ENCODE data around the gene SCRG1.

Gene SCRG1

GRCh38 chr4:173398779-173399415 is at the start of gene SCRG1:
Gene SCRG1 (minus strand): TSS chr4:173399116. CDS start chr4:173391414, 7,702 bp downstream.
- DNase-seq, result peak; percentile 87

DNA sequence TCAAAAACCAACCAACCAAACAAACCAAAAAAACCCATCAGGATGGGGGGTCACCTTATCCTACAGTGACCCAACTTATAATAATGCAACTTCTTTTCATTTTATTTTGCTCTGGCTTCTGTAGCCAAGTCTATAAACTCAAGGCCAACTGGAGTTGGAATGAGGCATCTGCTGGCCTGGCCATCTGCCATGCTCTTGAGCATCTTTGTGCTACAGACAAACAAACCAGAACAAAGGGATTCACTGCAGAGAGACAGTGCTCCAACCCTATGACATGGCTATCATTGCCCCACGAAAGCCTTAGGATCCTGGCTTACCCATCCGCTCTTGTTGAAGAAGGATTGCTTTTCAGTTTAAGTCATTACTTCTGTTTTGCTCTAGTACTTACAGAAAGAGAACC is 49.2 kb upstream of the SCRG1 start:
- peak; percentile 73 for DNase-seq

GRCh38 chr4:173446416-173446815 is 47.5 kb upstream of the SCRG1 start:
- DNase-seq, result no peak

GRCh38 chr4:173443121-173443520 is 44.2 kb upstream of the SCRG1 start:
- DNase-seq, result no peak

- DNase-seq, result no peak
Observed at GRCh38 chr4:173442223-173442932, 43.5 kb upstream of the SCRG1 start.

DNA sequence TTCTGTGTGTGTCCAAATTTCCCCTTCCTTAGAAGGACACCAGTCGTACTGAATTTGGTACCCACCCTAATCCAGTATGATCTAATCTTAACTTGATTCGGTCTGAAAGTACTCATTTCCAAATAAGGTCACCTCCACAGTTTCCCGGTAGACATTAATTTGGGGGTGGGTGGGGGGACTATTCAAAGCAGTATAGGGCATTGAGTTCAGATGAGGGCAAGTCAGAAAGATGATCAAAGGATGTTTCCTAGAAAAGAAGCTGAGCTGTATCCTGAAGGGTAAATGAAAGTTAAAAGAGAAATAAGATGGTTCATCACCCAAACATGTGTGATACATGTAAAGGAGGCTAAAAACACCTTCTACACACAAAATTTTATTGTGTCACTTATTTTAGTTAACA is 42.0 kb upstream of the SCRG1 start:
- no peak for DNase-seq

DNA sequence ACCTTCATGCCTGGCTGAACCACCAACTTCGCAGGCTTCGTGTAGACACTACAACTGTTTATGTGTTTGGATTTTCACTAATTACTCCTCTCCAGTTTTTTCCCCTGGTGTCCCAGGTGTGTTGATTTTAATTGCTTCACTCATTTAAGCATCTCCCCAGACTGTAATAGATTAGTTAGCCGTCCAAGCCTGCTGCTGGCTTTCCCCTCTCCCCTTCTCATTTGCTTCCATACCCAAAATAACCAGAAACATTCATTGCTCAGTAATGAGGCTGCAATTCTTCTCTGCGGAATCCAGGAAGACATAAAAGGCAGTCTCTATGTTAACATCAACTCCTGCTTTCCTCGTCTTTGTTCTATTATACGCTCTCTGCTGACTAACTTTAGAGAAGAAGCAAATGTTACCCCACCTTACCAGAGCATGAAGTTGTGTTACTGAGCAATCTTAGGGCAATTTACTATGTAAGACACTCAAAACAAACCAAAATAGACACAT is 37.9 kb upstream of the SCRG1 start:
- DNase-seq, result no peak

- DNase-seq, result no peak
Observed at GRCh38 chr4:173436149-173436579, 37.2 kb upstream of the SCRG1 start.

DNA sequence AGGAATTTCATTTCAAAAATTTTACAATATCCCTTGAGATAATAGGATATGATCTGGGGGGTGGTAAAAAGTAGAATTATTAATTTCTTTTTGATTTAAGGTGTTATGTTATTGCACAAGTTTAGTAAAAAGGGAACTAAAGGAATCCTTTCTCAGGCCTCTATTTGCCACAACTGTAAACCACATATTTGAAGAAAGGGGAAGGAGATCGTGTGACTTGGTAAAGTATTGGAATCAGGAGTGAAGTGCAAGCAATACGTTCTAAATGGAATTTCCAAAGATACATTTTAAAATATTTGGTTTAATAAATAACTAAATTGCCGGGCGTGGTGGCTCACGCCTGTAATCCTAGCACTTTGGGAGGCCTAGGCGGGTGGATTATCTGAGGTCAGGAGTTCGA is 35.3 kb upstream of the SCRG1 start:
- no peak for DNase-seq

DNA sequence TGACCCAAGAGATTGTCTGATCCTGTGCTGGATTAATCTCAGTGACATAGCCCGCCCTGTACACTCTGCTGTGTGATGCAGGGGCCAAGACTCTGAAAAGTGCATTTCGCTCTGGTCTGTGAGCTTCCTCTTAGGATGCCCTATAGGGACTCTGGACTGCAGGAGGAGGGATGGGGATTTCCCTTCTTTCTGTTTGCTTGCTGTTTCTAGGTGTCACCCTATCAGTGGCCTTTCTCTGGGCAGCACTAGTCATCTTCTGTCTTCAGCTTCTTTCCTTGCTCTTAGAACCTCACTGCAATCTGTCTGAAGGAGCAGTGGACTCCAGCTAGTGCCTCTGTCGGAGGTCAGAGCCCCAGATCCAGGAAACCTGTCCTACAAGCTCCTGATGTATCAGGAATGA is 34.5 kb upstream of the SCRG1 start:
- DNase-seq, result no peak

DNA sequence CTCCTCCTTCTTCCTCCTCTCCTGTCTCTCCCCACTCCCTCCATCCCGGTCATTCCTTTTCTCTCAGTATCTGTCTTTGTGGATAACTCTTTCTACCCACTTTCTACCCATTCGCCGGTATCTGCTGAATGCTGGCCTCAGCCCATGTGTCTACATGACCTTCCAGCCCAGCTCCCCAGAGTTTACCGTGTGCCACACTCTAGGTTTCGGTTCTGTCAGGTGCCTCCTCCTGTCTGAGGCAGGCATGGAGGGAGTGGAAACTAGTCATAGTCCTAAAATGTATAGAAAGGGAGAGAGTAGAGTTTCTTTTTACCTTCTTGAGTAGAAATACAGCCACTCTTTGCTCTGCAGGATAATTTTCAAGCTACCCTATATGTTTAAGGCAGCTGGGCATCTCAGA is 33.5 kb upstream of the SCRG1 start:
- DNase-seq, result no peak

- no peak for DNase-seq
Observed at GRCh38 chr4:173426064-173426463, 27.1 kb upstream of the SCRG1 start.

DNA sequence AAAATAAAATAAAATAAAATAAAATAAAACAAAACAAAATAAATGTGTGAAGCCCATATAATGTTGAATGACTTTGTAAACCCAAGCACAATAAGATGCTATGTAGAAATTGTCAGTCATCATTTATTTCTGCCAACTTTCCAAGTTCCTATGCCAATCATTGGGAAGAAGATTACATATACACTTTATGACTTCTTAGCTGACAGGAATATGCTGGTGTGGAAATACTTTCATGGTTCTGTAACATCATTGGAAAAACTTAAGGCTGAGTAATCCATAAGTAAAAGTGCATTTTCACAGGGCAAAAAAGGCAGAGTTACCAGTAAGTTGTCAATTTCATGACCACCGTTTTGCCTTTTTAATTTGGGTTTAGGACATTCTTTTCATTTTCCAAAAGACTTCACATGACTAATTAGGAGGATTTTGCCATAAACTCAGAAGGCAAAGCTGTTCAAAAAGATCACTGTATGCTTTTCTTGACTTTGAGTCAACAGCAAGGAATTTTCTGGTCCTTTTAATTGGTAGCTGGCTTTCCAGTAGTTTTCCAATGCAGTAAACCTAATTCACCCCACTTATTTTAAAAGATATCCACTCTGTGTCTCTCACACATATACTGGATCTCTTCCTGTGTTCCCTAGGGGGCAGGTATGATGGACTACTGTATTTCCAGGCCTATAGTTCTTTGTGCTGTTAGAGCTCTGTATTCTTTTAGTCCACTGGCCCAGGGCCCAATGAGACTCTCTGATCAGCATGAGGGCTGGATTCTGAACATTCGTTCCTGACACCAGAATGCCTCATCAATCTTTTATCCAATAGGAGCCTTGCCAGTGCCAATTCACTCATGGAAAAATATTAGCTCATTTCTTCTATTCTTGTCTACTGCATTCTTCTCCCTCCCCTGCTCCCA is 26.2 kb upstream of the SCRG1 start:
- no peak for DNase-seq

DNA sequence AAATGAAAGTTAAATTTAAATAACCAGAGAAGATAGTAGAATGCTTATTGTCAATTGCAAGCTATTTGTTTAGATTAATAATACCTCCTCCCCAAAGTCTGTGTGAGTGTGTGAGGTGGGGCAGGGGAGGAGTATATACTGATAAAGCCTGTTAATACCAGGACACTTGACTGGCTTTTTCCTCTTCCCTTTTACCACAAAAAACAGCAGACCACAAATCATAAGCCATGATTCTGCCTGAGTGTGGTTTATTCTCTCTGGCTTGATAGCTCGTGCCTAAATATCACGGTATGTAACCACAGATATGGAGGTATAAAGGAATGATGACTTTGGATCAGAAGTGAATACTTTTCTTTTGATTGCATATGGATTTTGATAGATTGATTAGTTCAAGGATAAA is 21.9 kb upstream of the SCRG1 start:
- DNase-seq, result no peak

GRCh38 chr4:173420324-173420752 is 21.4 kb upstream of the SCRG1 start:
- no peak for DNase-seq

GRCh38 chr4:173418639-173419038 is 19.7 kb upstream of the SCRG1 start:
- DNase-seq, result no peak

DNA sequence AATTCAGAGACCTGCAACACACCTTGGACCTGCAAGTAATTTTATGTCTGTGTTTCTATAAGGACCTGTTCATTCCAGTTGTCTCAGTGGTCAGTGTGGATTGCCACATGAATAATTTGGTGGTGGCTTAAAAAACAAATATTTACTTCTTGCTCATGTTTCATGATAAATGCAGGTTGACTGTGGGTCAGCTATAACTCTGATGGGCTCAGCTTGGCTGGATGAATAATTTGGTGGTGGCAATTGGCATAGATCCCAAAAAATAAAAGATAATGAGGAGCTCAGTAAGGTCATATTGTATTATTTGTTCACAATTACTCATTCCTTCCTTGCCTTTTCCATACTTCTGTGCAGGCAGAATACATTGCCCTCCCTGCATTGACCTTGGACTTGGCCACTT is 18.9 kb upstream of the SCRG1 start:
- no peak for DNase-seq

- peak; percentile 46 for DNase-seq
Observed at GRCh38 chr4:173415885-173416653, 17.2 kb upstream of the SCRG1 start.

DNA sequence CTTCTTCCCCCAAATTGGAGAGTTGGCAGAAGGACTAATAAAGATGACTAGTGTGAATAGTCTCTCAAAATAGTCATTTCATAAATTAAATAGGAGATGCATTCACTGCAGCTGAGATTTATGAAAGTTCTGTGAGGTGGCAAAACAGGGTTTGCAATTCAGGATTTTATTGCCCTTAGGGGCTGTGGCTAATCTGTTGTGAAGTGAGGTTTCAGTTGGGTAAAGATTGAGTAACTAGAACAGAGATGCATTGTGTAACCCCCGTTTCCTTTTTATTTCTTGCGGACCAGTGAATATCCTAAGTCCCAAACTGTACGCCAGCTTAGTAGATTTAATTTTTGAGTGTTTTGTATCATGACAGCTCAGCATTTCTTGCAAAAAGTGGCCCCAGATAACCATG is 16.2 kb upstream of the SCRG1 start:
- DNase-seq, result no peak

DNA sequence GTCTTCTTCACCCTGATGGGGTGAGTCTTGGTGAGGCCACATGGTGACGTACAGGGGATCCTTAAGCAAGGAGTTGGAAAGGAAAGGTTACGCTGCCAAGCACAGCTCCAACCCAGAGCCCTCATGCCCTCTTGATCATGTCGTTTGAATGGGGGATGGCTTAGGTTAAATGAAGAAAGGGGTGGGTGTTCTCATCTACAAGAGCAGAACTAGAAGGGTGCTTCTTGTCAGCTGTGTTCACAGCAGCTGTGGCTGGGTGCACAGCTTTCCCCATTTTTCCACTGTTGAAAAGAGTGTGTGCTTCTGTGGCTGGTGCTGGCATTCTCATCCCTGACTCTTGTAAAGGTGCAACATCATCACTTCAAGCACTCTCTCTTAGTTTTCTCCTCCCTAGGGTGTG is 15.5 kb upstream of the SCRG1 start:
- no peak for DNase-seq

DNA sequence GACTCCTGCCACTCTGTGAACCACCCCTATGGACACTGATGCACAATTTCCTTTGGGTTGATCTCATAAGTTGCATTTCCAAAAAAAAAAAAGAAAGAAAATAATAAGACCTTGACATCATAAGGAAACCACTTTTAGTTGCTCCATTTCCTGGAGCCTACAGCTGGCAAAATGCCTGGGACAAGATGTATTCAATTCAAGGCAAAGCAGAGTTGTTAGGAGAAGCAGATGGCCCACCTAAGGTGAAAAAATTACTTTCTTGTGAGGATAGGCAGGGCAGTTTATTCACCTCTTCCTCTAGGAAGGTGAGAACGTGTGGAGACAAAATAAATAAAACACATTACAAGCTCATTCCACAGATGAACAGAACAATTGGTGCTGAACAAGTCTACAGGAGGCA is 14.1 kb upstream of the SCRG1 start:
- no peak for DNase-seq

DNA sequence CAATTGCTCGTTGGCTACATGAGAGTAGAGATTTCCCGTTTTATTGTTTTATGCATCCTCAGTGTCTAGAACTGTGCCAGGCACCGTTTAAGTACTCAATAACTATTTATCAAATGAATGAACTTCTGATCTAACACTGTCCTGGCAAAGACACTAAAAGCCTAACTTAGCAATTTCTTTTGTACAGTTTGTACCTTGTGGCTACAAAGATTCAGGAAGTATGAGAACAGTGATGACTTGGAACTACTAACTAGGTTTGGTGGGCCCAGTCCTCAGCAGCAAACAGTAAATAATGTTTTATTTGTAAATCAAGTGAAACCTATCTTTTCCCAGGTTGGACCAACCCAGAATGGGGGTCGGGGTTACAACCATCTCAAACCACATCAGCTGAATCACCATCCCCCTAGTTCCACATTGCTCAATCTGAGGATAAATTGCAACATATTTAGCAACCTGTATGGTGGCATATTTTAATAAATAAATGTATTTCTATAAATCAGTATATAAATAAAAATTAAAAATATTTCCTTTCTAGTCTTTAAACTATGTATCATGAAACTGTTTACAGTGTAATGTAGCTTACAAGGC is 12.3 kb upstream of the SCRG1 start:
- DNase-seq, result no peak

Data from femur (tissue), 1 donor.